ENCODE results near the gene CASKIN2. TPM values are rescaled to one million over a fixed set of nuclear protein-coding genes. Genes with fewer than 3 reads are reported as not detected.

Gene CASKIN2
- total RNA-seq, 1 donor from 2014 or later: 2.0 TPM

Other genes with a start within 250 kb of the CASKIN2 start
- gene MIF4GD, start 244.3 kb downstream of the CASKIN2 start, total RNA-seq: 49.0 and 49.3 TPM in 2 replicates
- gene SLC25A19, start 226.1 kb downstream of the CASKIN2 start, total RNA-seq: 119 and 126 TPM in 2 replicates
- gene GRB2, start 109.9 kb downstream of the CASKIN2 start, total RNA-seq: 172 and 183 TPM in 2 replicates
- 67.0 and 70.4 TPM in 2 replicates for gene TMEM94, start 58.9 kb downstream of the CASKIN2 start, total RNA-seq
- gene TSEN54, start 991 bp upstream of the CASKIN2 start, total RNA-seq: 65.9 and 72.6 TPM in 2 replicates
- gene LLGL2, start 10.2 kb upstream of the CASKIN2 start, total RNA-seq: 7.1 and 8.2 TPM in 2 replicates
- gene MYO15B, start 72.3 kb upstream of the CASKIN2 start, total RNA-seq: 16.2 and 18.1 TPM in 2 replicates
- gene SMIM5, start 117.9 kb upstream of the CASKIN2 start, total RNA-seq: 0.05 TPM in 1 of 2 replicates, not detected in the other
- gene RECQL5, start 151.6 kb upstream of the CASKIN2 start, total RNA-seq: 29.9 and 34.1 TPM in 2 replicates
- gene SAP30BP, start 151.8 kb upstream of the CASKIN2 start, total RNA-seq: 113 and 117 TPM in 2 replicates
- 1.4 and 2.7 TPM in 2 replicates for gene ITGB4, start 205.9 kb upstream of the CASKIN2 start, total RNA-seq
- 48.0 and 49.3 TPM in 2 replicates for gene GALK1, start 249.7 kb upstream of the CASKIN2 start, total RNA-seq

All from activated T-helper 1 cell treated with anti-CD3 and anti-CD28 coated beads, Interleukin-12 subunit alpha, Interleukin-12 subunit beta, Interleukin-2, Interleukin-4 antibody, amounts not matched to agents 30 ng/mL and 10 ng/mL and 1 ng/mL, durations not matched to agents 14 hours and 24 hours and 36 hours (primary cell).